Regular cardiac myocyte (primary cell): ENCODE measurements around the gene ZNF562. TPM values are rescaled to one million over a fixed set of nuclear protein-coding genes. Genes with fewer than 3 reads are reported as not detected.

Experiments
- total RNA-seq: library from RNA; depleted of rRNA; stranded (reverse); fragments of >200 nt; gene quantifications from 2 replicates; pipeline ENCODE4 v1.2.3, GENCODE V29; 2014

Gene ZNF562
- total RNA-seq = 31.6 and 40.9 TPM in 2 replicates

GRCh38 chr19:9674663-9675357 is at the start of gene ZNF562:
TSS of gene ZNF562 (minus strand) at chr19:9675100. CDS start at chr19:9660744, 14,356 bp downstream.

GRCh38 chr19:9621156-9622037 is 53.5 kb downstream of the ZNF562 start, which contains the start of gene ZNF561:
TSS of gene ZNF561 (minus strand) at chr19:9621232. CDS start at chr19:9619456, 1,776 bp downstream.

Other genes starting within 250 kb of the ZNF562 start
- 7.3 and 9.9 TPM in 2 replicates for gene ZNF266, start 239.5 kb downstream of the ZNF562 start, total RNA-seq
- gene ZNF560, start 176.5 kb downstream of the ZNF562 start, total RNA-seq = 2.7 and 3.4 TPM in 2 replicates
- gene ZNF426, start 136.5 kb downstream of the ZNF562 start, total RNA-seq = 19.4 and 29.9 TPM in 2 replicates
- gene ZNF121, start 90.6 kb downstream of the ZNF562 start, total RNA-seq = 44.5 and 67.1 TPM in 2 replicates
- gene ZNF561, start 53.9 kb downstream of the ZNF562 start, total RNA-seq = 37.4 and 42.8 TPM in 2 replicates
- 6.7 and 20.6 TPM in 2 replicates for gene ZNF846, start 93.6 kb upstream of the ZNF562 start, total RNA-seq
- 14.8 and 21.7 TPM in 2 replicates for gene FBXL12, start 144.0 kb upstream of the ZNF562 start, total RNA-seq
- 357 and 386 TPM in 2 replicates for gene UBL5, start 152.8 kb upstream of the ZNF562 start, total RNA-seq
- 77.2 and 144 TPM in 2 replicates for gene PIN1, start 160.2 kb upstream of the ZNF562 start, total RNA-seq